Stimulated activated CD4-positive, alpha-beta T cell treated with anti-CD3 and anti-CD28 coated beads, Interleukin-1b, Interleukin-23, amount 100 ng/mL, for 4 hours (primary cell): ENCODE data around the gene ERMAP.
A peak's percentile ranks its signal among the peaks of the same experiment; 100 is the strongest.
"Not testable (repeated sequence)": the region's sequence is repeated elsewhere in the genome, so short reads cannot be mapped to it uniquely, and the experiment has no call there.

Experiments used
- DNase-seq, 2 donors: peaks; one replicate each; pipeline ENCODE4 v3.0.0-alpha.2; 2020; ENCODE audit warnings: low read depth in 2 of 2

Gene ERMAP

GRCh38 chr1:42807056-42807668 is 9.8 kb upstream of the ERMAP start:
- DNase-seq = no peak

- DNase-seq = not testable (repeated sequence)
Measured at GRCh38 chr1:42814815-42815214, 2.1 kb upstream of the ERMAP start.

- peak in 1 of 2 donors; percentile 2 for DNase-seq
Measured at GRCh38 chr1:42815941-42816584, 859 bp upstream of the ERMAP start.

GRCh38 chr1:42817440-42817767 is 482 bp downstream of the ERMAP start:
- DNase-seq = no peak

- DNase-seq = no peak
Measured at GRCh38 chr1:42817976-42818375, 1.1 kb downstream of the ERMAP start.

- no peak for DNase-seq
Measured at GRCh38 chr1:42820813-42821212, 3.9 kb downstream of the ERMAP start.

- DNase-seq = no peak
Measured at GRCh38 chr1:42821690-42822089, 4.8 kb downstream of the ERMAP start.

- no peak for DNase-seq
Measured at GRCh38 chr1:42822800-42823392, 6.0 kb downstream of the ERMAP start.

GRCh38 chr1:42824481-42825035 is 7.6 kb downstream of the ERMAP start:
- DNase-seq = no peak

GRCh38 chr1:42825036-42825851 is 8.3 kb downstream of the ERMAP start:
- DNase-seq = no peak

GRCh38 chr1:42830631-42831030 is 13.7 kb downstream of the ERMAP start:
- no peak for DNase-seq

GRCh38 chr1:42831273-42831672 is 14.4 kb downstream of the ERMAP start:
- DNase-seq = no peak

GRCh38 chr1:42832641-42833240 is 15.8 kb downstream of the ERMAP start:
- DNase-seq = no peak

GRCh38 chr1:42833981-42834380 is 17.1 kb downstream of the ERMAP start:
- DNase-seq = no peak

- DNase-seq = no peak
Measured at GRCh38 chr1:42834803-42835202, 17.9 kb downstream of the ERMAP start.

GRCh38 chr1:42835422-42835821 is 18.5 kb downstream of the ERMAP start:
- DNase-seq = no peak

GRCh38 chr1:42837709-42838108 is 20.8 kb downstream of the ERMAP start:
- DNase-seq = no peak

- no peak for DNase-seq
Measured at GRCh38 chr1:42838482-42839190, 21.7 kb downstream of the ERMAP start.

- DNase-seq = no peak
Measured at GRCh38 chr1:42841010-42841409, 24.1 kb downstream of the ERMAP start.

GRCh38 chr1:42841440-42842147 is 24.7 kb downstream of the ERMAP start:
- DNase-seq = no peak
